ENCODE measurements around the gene ACYP2.

ACYP2 gene

DNA sequence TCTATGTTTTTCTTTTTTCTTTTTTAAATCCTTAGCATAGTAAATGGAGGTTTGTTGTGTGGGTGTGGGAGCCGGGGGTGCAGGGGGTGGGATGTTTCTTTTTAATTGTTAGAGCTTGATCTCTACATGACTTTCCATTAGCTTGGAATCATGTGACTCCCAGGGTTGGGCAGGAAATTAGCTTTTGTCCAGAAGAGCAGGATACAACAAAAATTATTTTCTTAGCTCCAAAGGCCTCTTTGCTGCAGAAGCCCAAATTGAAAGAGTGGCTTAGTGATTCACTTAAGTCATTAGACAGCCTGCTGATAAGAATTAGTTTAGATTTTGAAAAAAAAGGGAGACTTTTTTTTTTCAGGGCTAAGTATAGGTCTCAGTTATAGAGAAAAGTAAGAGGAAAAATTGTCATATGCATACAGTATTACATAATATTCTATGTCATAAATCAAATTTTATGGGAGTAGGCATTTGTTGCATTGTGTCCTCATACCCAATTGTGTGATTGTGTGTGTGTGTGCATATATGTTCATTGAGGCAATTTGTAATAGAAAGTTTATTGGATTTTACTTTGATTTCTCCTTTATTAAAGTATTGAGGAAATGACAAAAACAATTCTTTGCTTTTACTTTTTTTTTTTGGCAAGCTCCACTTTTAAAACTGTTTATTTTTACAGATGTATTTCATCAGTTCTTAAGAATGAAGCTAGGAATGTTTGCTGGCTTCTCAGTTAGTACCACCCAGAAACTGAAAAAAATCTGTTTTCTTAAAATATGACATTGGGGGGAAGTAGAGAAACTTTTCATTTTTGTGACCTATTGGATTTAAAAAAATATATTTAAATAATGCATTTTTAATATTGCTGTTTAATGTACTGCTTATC, 93.2 kb downstream of the ACYP2 start:
- no peaks in the 10 kb centered on the region for H3K9me3 Mint-ChIP-seq (ENCODE audit: low read depth)
- H3K4me1 Mint-ChIP-seq (ENCODE audit: low read depth), result peaks cover 9% of the 10 kb centered on the region
- no peaks in the 10 kb centered on the region for H3K27me3 Mint-ChIP-seq
- no peak overlapping the region for H3K4me3 Mint-ChIP-seq
- peaks cover 9% of the 10 kb centered on the region for H3K36me3 Mint-ChIP-seq
- H3K27ac Mint-ChIP-seq, result no peak overlapping the region

DNA sequence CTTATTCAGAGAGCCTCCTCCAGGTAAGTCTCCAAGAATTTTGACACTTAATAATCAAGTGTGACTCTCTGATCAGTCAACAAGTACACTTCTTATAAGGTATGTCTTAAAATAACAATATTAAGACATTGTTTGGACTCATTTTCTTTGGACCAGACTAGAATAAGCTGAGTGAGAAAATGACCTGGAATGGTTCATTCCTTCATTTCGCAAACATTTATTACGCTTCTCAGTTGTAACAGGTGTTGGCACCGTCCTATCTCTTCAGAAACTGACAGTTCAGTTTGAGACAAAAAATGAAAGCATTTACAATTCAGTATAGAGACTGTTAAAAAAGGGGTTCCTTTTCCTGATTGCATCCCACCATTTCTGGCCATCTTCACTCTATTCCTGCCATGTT, 94.0 kb downstream of the ACYP2 start:
- no peaks in the 10 kb centered on the region for H3K27me3 Mint-ChIP-seq
- peaks cover 9% of the 10 kb centered on the region for H3K4me1 Mint-ChIP-seq (ENCODE audit: low read depth)
- no peak overlapping the region for H3K4me3 Mint-ChIP-seq
- H3K36me3 Mint-ChIP-seq, result peaks cover 14% of the 10 kb centered on the region
- H3K27ac Mint-ChIP-seq, result no peak overlapping the region
- H3K9me3 Mint-ChIP-seq (ENCODE audit: low read depth), result no peaks in the 10 kb centered on the region

DNA sequence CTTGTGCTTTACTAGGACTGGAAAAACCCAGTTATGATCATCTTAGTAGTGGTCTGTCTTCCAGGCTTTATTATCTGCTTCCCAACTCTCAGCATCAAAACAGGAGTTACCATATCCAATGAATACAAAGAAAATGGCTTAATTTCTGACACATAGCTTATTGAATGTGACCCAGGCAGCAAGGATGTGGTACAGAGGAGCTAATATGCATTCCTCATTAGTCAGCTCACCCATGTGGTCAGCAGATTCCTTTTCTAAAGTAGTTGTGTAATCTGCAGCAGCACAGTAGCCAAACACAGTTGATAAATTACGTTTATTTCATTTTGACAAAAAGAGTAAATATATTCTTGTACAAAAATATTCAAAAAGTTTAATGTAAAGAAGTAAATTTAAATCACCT, 97.0 kb downstream of the ACYP2 start:
- Mint-ChIP-seq H3K4me3 (no peak overlapping the region), H3K9me3 (ENCODE audit: low read depth) (peaks cover 6% of the 10 kb centered on the region), H3K36me3 (peaks cover 18% of the 10 kb centered on the region), H3K27me3 (no peaks in the 10 kb centered on the region), H3K27ac (no peak overlapping the region), H3K4me1 (ENCODE audit: low read depth) (no peaks in the 10 kb centered on the region)

DNA sequence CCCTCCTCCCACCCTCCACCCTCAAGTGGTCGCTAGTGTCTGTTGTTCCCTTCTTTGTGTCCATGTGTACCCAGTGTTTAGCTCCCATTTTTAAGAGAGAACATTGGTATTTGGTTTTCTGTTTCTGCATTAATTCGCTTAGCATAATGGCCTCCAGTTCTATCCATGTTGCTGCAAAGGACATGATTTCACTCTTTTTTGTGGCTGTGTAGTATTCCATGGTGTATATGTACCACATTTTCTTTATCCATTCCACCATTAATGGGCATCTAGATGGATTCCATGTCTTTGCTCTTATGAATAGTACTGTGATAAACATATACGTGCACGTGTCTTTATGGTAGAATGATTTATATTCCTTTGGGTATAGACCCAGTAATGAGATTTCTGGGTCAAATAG, 97.7 kb downstream of the ACYP2 start:
- no peaks in the 10 kb centered on the region for H3K27me3 Mint-ChIP-seq
- no peak overlapping the region for H3K4me3 Mint-ChIP-seq
- no peaks in the 10 kb centered on the region for H3K4me1 Mint-ChIP-seq (ENCODE audit: low read depth)

DNA sequence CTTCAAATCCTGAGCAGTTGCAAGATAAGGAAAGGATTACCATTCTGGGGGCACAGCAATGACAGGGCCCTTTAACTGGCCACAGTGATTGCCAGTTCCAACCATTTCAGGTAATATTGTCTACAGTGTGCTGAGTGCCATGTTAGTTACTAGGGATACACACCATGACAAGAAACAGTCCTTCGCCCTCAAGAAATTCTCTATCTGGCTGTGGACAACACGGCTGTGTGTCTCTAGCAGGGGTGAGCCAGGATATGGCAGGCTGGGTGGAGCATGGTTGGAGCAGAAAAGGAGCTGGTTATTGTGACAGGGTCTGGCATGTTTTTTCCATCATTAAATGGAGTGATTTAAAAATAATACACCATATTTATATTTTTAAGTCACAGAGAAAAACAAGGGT, 109.6 kb downstream of the ACYP2 start:
- Mint-ChIP-seq H3K4me1 (ENCODE audit: low read depth) (no peaks in the 10 kb centered on the region), H3K36me3 (peaks cover 14% of the 10 kb centered on the region), H3K4me3 (no peak overlapping the region), H3K9me3 (ENCODE audit: low read depth) (no peaks in the 10 kb centered on the region), H3K27ac (no peak overlapping the region), H3K27me3 (no peaks in the 10 kb centered on the region)

More for the DNA sequence above, 97.7 kb downstream of the ACYP2 start:
- H3K9me3 Mint-ChIP-seq (ENCODE audit: low read depth), result peaks cover 6% of the 10 kb centered on the region
- peaks cover 22% of the 10 kb centered on the region for H3K36me3 Mint-ChIP-seq
- H3K27ac Mint-ChIP-seq, result no peak overlapping the region

DNA sequence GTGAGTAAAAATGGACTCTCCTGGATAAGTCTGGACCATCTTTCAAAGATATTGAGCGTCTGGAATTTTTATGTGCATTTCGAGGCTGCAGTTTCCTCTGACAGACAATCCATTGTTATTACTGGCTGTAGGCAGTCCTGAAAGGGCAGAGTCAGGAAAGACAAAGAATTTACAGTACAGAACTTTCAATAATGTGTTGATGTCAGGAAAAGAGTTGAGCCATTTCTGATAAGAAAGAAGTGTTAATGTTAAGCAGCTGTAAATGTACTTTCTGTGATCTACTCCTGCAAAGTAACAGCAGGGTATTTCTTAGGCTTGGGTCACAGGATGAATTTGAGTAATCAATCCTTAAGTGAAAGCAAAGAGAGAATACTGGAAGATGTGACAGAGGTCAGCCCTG, 110.8 kb downstream of the ACYP2 start:
- Mint-ChIP-seq H3K9me3 (ENCODE audit: low read depth) (no peaks in the 10 kb centered on the region), H3K27me3 (no peaks in the 10 kb centered on the region), H3K4me3 (no peak overlapping the region), H3K27ac (no peak overlapping the region), H3K4me1 (ENCODE audit: low read depth) (no peaks in the 10 kb centered on the region), H3K36me3 (peaks cover 14% of the 10 kb centered on the region)

DNA sequence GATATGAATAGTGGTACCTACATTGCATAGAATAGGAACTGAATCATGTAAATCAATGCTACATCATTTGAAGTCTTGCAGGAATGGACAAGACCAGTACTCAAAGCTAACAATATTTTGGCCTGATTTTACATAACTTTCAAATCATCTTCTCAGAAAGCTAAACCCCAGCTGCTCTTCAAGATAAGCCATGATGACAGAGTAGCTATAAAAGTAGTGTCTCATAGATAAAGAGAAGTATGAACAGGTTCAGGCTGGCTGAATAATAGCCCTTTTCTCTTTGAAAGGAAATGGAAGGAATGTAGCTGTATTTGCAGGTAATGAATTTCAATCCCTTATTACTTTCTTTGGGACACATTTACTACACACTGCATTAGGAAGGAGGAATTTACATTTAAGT, 112.4 kb downstream of the ACYP2 start:
- Mint-ChIP-seq H3K9me3 (ENCODE audit: low read depth) (peaks cover 4% of the 10 kb centered on the region), H3K4me3 (no peak overlapping the region), H3K27ac (no peak overlapping the region), H3K27me3 (no peaks in the 10 kb centered on the region), H3K36me3 (peaks cover 13% of the 10 kb centered on the region), H3K4me1 (ENCODE audit: low read depth) (no peaks in the 10 kb centered on the region)

DNA sequence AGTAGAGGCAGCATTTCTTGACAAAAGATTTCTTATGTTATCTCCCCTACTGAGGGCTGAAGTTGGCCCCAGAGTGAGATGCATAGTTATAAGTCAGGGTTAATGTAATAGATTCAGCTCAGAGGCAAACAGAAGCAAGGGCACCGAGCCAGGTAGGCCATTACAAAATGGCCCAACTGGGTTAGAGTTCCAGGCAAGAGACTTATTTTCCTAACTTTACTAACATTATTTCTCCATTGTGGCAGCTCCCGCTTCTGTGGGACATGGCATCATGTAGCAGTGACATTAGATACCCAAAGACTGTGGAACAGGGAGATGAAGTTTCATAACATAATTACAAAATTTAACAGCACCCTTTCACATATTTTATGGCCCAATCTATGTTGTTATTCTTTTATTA, 113.5 kb downstream of the ACYP2 start:
- no peak overlapping the region for H3K4me3 Mint-ChIP-seq
- no peak overlapping the region for H3K27ac Mint-ChIP-seq
- H3K4me1 Mint-ChIP-seq (ENCODE audit: low read depth), result no peaks in the 10 kb centered on the region
- H3K9me3 Mint-ChIP-seq (ENCODE audit: low read depth), result peaks cover 4% of the 10 kb centered on the region
- peaks cover 8% of the 10 kb centered on the region for H3K36me3 Mint-ChIP-seq
- no peaks in the 10 kb centered on the region for H3K27me3 Mint-ChIP-seq

DNA sequence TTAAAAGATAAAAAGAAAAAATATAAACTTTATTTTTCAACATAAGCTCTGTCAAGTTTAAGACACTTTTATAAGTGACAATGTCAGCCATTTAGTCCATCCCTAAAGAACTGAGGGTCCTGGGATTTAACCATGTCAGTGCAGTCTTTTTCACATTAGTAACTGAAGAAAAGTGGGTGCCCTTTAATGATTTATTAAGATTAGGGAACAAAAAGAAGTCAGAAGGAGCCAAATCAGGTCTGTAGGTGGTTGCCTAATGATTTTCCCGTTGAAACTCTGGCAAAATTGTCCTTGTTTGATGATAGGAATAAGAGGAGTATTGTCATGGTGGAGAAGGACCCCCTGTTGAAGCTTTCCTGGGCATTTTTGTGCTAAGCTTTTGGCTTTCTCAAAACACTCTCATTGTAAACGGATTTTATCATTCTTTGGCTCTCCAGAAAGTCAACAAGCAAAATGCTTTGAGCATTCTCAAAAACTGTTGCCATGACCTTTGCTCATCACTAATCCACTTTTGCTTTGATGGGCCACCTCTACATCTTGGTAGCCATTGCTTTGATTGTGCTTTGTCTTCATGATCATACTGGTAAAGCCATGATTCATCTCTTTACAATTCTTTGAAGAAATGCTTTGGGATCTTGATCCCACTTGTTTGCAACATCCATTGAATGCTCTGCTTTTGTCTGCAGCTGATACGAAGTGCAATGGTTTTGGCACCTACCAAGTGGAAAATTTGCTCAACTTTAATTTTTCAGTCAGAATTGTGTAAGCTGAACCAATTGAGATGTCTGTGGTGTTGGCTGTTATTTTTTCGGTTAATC, 118.6 kb downstream of the ACYP2 start:
- peaks cover 12% of the 10 kb centered on the region for H3K9me3 Mint-ChIP-seq (ENCODE audit: low read depth)

DNA sequence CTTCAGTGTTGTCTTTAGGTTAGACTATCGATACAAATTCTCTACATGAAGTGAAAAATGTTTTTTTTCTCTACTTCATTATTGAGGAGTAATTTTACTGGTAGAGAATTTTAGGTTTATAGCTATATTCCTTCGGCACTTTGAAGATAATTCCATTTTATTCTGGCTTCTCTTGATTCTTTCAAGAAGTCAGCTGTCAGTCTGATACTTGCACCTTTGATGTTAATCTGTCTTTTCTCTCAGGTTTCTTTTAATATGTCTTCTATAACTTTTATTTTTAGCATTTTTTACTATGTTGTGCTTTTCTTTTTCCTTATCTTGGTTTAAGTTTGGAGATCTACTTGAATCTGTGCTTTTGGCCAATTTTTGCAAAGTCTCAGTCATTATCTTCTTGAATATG, 122.0 kb downstream of the ACYP2 start:
- Mint-ChIP-seq H3K36me3 (peaks cover 21% of the 10 kb centered on the region), H3K4me1 (ENCODE audit: low read depth) (no peaks in the 10 kb centered on the region), H3K9me3 (ENCODE audit: low read depth) (peaks cover 8% of the 10 kb centered on the region), H3K27ac (no peak overlapping the region), H3K27me3 (no peaks in the 10 kb centered on the region), H3K4me3 (no peak overlapping the region)

More for the DNA sequence above, 118.6 kb downstream of the ACYP2 start:
- no peak overlapping the region for H3K27ac Mint-ChIP-seq
- H3K4me3 Mint-ChIP-seq, result no peak overlapping the region
- H3K4me1 Mint-ChIP-seq (ENCODE audit: low read depth), result no peaks in the 10 kb centered on the region
- H3K27me3 Mint-ChIP-seq, result no peaks in the 10 kb centered on the region
- H3K36me3 Mint-ChIP-seq, result peaks cover 13% of the 10 kb centered on the region

DNA sequence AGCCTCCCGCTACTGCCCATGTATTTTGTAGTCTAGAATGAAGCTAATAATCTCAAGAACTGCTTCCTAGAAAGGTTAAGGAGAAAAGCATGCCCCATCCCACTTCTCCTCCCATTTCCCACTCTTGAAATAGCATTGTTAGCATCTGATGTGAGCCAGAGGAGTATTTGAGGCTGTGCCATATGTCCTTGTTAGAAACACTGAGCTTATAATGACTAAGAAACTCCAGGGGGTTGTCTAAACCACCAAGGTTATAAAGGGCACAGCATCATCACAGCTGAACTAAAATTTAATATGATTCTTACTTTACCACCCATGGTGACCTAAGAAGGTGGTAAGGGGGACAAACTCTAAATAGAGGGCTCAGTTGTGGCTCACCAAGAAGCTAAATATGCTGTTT, 124.0 kb downstream of the ACYP2 start:
- peaks cover 8% of the 10 kb centered on the region for H3K9me3 Mint-ChIP-seq (ENCODE audit: low read depth)
- H3K27me3 Mint-ChIP-seq, result no peaks in the 10 kb centered on the region
- no peak overlapping the region for H3K4me3 Mint-ChIP-seq
- no peak overlapping the region for H3K27ac Mint-ChIP-seq
- H3K4me1 Mint-ChIP-seq (ENCODE audit: low read depth), result no peaks in the 10 kb centered on the region
- H3K36me3 Mint-ChIP-seq, result peaks cover 19% of the 10 kb centered on the region

DNA sequence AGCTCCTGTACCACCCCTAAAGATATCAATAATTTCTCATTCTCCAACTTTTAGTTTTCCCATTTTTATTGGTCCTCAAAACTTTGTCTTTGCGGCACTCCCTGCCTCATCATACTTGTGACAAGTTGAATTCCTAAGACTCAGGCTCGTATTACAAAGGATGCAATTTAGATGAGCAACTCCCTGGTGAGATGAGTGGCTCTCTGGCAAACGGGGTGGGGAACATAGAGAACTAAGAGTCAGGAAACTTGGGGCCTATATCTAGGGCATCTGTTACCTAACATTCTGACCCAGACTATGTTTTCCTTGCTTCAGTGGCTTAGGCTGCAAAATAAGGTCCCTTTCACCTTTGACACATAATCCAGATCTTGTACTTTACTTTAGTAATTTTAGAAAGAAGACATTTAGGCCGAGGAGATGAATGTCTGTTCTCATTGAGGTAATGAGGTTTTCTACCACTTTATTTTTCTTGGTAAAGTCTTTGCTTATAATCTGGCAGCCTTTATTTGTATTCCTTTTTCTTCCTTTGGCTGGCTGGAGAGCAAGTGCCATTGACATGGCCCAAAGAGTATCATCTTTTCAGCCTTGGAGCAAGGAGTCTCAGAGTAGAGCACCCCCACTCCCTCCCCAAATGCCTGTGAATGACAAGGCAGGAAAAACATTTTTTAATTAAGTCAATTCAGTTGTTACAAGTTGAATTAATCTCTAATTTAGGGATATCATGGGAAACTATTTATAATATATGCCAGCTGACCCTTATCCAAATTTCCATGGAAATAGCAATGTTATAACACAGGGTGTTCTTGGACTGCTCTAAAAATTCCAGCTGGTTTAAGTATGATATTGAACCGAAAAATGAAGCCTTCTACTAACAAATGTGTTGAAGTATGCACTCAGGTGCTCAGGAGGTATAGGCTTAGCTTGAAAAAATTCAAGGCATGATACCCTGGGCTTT, 125.4 kb downstream of the ACYP2 start:
- Mint-ChIP-seq H3K27me3 (no peaks in the 10 kb centered on the region), H3K9me3 (ENCODE audit: low read depth) (peaks cover 10% of the 10 kb centered on the region)

DNA sequence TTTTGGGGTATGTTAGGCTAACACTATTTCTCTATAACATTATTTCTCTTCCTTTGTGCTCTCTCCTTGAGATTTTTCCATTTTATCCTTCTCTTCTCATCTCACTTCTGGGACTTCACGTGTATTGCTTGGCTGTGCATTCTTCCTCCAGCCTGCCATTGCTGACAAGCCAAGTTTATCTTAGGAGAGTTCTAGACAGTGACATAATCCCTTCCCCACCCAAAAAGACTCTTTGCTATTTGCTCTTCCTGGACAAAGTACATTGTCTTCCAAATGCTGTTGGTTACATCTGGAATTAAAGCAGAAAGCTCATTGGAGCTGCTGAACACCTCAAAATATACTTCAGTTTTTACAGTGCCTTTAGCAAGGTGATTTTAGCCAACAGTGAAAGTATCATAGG, 131.7 kb downstream of the ACYP2 start:
- Mint-ChIP-seq H3K27ac (no peak overlapping the region), H3K4me3 (no peak overlapping the region), H3K36me3 (peaks cover 21% of the 10 kb centered on the region), H3K27me3 (no peaks in the 10 kb centered on the region), H3K9me3 (ENCODE audit: low read depth) (peaks cover 4% of the 10 kb centered on the region), H3K4me1 (ENCODE audit: low read depth) (no peaks in the 10 kb centered on the region)

More for the DNA sequence above, 125.4 kb downstream of the ACYP2 start:
- Mint-ChIP-seq H3K4me3 (no peak overlapping the region), H3K4me1 (ENCODE audit: low read depth) (no peaks in the 10 kb centered on the region), H3K36me3 (peaks cover 26% of the 10 kb centered on the region), H3K27ac (no peak overlapping the region)

DNA sequence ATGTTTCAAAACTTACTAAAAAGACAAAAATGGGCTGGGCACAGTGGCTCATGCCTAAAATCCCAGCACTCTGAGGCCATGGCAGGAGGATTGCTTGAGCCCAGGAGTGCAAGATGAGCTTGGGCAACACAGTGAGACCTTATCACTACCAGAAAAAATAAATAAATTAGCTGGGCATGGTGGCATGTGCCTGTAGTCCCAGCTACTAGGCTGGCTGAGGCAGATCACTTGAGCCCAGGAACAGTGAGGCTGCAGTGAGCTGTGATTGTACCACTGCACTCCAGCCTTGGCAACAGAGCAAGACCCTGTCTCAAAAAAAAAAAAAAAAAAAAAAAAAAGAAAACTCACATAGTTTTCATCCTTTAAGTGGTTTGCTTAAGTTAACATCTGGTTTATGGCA, 134.2 kb downstream of the ACYP2 start:
- H3K4me1 Mint-ChIP-seq (ENCODE audit: low read depth), result no peaks in the 10 kb centered on the region
- H3K27ac Mint-ChIP-seq, result no peak overlapping the region
- H3K36me3 Mint-ChIP-seq, result peaks cover 36% of the 10 kb centered on the region
- H3K27me3 Mint-ChIP-seq, result no peaks in the 10 kb centered on the region
- no peak overlapping the region for H3K4me3 Mint-ChIP-seq
- H3K9me3 Mint-ChIP-seq (ENCODE audit: low read depth), result peaks cover 4% of the 10 kb centered on the region
